Activated T-cell treated with anti-CD3 and anti-CD28 coated beads, Interleukin-2, amount 50 U/mL, for 72 hours (primary cell): ENCODE results near the gene OR4L1. TPM values are rescaled to one million over a fixed set of nuclear protein-coding genes. Genes with fewer than 3 reads are reported as not detected.

Experiments
- total RNA-seq, 2 donors: library from RNA; stranded (reverse); gene quantifications; one replicate each; pipeline ENCODE4 v1.2.3, GENCODE V29; 2022

Gene OR4L1
- total RNA-seq, 2 donors from 2014 or later: not detected

Other genes starting within 250 kb of the OR4L1 start
- not detected for gene OR4K2, start 184.9 kb upstream of the OR4L1 start, total RNA-seq
- gene OR4K5, start 139.4 kb upstream of the OR4L1 start, total RNA-seq: not detected
- gene OR4K1, start 129.1 kb upstream of the OR4L1 start, total RNA-seq: not detected
- gene OR4K15, start 84.5 kb upstream of the OR4L1 start, total RNA-seq: not detected
- gene OR4Q2, start 57.9 kb upstream of the OR4L1 start, total RNA-seq: not detected
- not detected for gene OR4K14, start 40.7 kb upstream of the OR4L1 start, total RNA-seq
- gene OR4K13, start 24.0 kb upstream of the OR4L1 start, total RNA-seq: not detected
- not detected for gene OR4K17, start 50.7 kb downstream of the OR4L1 start, total RNA-seq
- not detected for gene OR4N5, start 78.8 kb downstream of the OR4L1 start, total RNA-seq
- not detected for gene OR11G2, start 130.9 kb downstream of the OR4L1 start, total RNA-seq
- not detected for gene OR11H6, start 163.7 kb downstream of the OR4L1 start, total RNA-seq
- gene OR11H7, start 168.9 kb downstream of the OR4L1 start, total RNA-seq: not detected
- not detected for gene OR11H4, start 179.2 kb downstream of the OR4L1 start, total RNA-seq
- 10 to 100 TPM; 15.5 to 16.7 TPM for gene TTC5, start 245.9 kb downstream of the OR4L1 start, total RNA-seq